Left lung (tissue), 10 donors: ENCODE results near the gene RBFA. TPM values are rescaled to one million over a fixed set of nuclear protein-coding genes. Genes with fewer than 3 reads are reported as not detected.

Source experiments
- ATAC-seq: fragments of 200-7000 bp; cut with Tn5 transposase; one replicate; pipeline ENCODE4 v1.9.1; 2020; ENCODE audit warnings: moderate library complexity
- DNase-seq, 4 donors: peaks; one replicate each; pipeline ENCODE4 v3.0.0-alpha.2; 2013 to 2020
- H3K27ac ChIP-seq, 2 donors: fragments of 200-600 bp; sonication (generic) in 1 of 2; one replicate each; pipeline versions ENCODE4 v1.5.0 to v1.8.0; 2020 to 2021
- H3K27me3 ChIP-seq, 2 donors: fragments of 200-600 bp; sonication (generic) in 1 of 2; one replicate each; pipeline versions ENCODE4 v1.5.0 to v1.8.0; 2020 to 2021
- H3K36me3 ChIP-seq, 2 donors: fragments of 200-600 bp; sonication (generic) in 1 of 2; one replicate each; pipeline versions ENCODE4 v1.5.0 to v1.8.0; 2020 to 2021
- H3K4me1 ChIP-seq, 2 donors: fragments of 200-600 bp; one replicate each; pipeline ENCODE4 v1.8.0; 2021
- H3K4me3 ChIP-seq, 2 donors: fragments of 200-600 bp; sonication (generic) in 1 of 2; one replicate each; pipeline versions ENCODE4 v1.5.0 to v1.8.0; 2020 to 2021; ENCODE audit warnings: mild to moderate bottlenecking in 1 of 2
- H3K9me3 ChIP-seq, 2 donors: fragments of 200-600 bp; sonication (generic) in 1 of 2; one replicate each; pipeline versions ENCODE4 v1.5.0 to v1.8.0; 2020 to 2021
- intact Hi-C, 2 donors: fragments of 100-400 bp; cut with DNase I; formaldehyde crosslinking; loops; one replicate each; pipeline versions ENCODE4 v1.11.2 to v1.14.2; 2022
- polyA plus RNA-seq, 6 donors: library from polyadenylated mRNA; unstranded; fragments of 120-200 nt; gene quantifications; one replicate each; pipeline ENCODE4 v1.2.1, GENCODE V29; 2013; ENCODE audit not compliant: insufficient read length in 6 of 6
- total RNA-seq, 2 donors: library from RNA; stranded (reverse); fragmentation: NEBNext Ultra II Directional; extraction: Animal tissue kit (Norgen Biotek cat#: 25700); gene quantifications; one replicate each; pipeline ENCODE4 v1.2.1, GENCODE V29; 2021
- TF ChIP-seq, protein P1 (sequence below), 2 donors: fragments of 200-600 bp; sonication (generic) in 1 of 2; IDR thresholded peaks; one replicate each; pipeline versions ENCODE4 v1.5.0 to v1.8.0; 2021; ENCODE audit warnings: antibody characterized with exemption in 2 of 2
- donor health status: DM: no; HTN: yes; CAD: no.
- donor health status: DM: no; HTN: no; CAD: no.

The RBFA gene
- total and polyA plus RNA-seq, 8 donors = 18.7 to 47.4 (median 39.5) TPM

- intact Hi-C loops = no loop called here
- no peak for ATAC-seq
- TF ChIP-seq, protein P1, sequence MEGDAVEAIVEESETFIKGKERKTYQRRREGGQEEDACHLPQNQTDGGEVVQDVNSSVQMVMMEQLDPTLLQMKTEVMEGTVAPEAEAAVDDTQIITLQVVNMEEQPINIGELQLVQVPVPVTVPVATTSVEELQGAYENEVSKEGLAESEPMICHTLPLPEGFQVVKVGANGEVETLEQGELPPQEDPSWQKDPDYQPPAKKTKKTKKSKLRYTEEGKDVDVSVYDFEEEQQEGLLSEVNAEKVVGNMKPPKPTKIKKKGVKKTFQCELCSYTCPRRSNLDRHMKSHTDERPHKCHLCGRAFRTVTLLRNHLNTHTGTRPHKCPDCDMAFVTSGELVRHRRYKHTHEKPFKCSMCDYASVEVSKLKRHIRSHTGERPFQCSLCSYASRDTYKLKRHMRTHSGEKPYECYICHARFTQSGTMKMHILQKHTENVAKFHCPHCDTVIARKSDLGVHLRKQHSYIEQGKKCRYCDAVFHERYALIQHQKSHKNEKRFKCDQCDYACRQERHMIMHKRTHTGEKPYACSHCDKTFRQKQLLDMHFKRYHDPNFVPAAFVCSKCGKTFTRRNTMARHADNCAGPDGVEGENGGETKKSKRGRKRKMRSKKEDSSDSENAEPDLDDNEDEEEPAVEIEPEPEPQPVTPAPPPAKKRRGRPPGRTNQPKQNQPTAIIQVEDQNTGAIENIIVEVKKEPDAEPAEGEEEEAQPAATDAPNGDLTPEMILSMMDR (IDR thresholded peaks at IDR 0.05) = no peak
- Histone ChIP-seq H3K27ac (no peak overlapping the region), H3K27me3 (no peaks in the 10 kb centered on the region), H3K36me3 (no peaks in the 10 kb centered on the region), H3K4me1 (no peaks in the 10 kb centered on the region), H3K4me3 (no peak overlapping the region), H3K9me3 (peaks cover 0 to 69% of the 10 kb centered on the region in 2 donors)
- DNase-seq = no peak
These were observed 25.7 kb downstream of the RBFA start for GRCh38 chr18:80059945-80060344.

DNA sequence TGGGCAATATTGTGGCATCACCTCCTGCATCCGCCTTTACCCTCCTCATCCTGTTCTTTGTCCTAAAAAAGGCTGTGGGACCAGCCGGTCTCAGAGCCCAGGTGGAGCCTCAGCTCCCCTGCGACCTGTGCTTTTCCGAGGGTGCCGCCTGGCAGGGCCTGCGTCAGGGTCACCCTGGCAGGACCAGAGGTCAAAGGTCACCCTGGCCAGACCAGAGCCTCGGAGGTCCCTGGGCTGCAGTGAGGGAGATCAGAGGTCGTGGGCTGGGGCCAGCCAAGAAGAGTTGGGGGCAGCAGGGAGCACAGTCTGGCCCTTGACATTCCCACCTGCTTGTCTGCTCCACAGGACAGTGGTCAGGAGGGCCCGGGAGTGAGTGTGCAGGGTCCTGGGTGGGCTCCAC, 31.5 kb downstream of the RBFA start:
- H3K4me1 ChIP-seq = no peaks in the 10 kb centered on the region
- intact Hi-C loops = no loop called here
- no peak overlapping the region for H3K4me3 ChIP-seq
- TF ChIP-seq, protein P1 (IDR thresholded peaks at IDR 0.05) = no peak
- no peaks in the 10 kb centered on the region for H3K36me3 ChIP-seq
- ATAC-seq = no peak
- H3K27ac ChIP-seq = no peak overlapping the region
- peaks cover 0 to 24% of the 10 kb centered on the region in 2 donors for H3K9me3 ChIP-seq
- no peaks in the 10 kb centered on the region for H3K27me3 ChIP-seq
- no peak for DNase-seq

DNA sequence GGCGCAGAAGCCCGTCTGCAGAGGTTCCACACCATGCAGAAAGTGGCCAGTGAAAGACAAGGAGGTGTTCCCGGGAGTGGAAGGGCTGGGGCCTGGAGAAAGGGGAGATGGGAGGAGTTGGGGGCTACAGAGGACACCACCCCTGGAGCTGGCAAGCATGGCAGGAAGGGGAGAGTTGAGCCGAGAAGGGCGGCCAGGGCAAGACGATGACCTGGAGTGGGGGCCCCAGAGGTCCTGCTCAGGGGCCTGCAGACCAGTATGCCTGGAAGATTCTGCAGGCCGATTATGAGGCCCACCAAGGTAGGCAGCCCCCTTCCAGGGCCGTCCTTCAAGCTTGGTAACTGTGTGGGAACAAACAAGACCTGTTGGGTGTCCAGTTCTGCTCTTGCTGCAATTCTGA, 33.1 kb downstream of the RBFA start:
- H3K9me3 ChIP-seq = peaks cover 0 to 9% of the 10 kb centered on the region in 2 donors
- intact Hi-C loops = no loop called here
- DNase-seq = no peak
- no peaks in the 10 kb centered on the region for H3K36me3 ChIP-seq
- H3K4me1 ChIP-seq = no peaks in the 10 kb centered on the region
- H3K27ac ChIP-seq = no peak overlapping the region
- H3K4me3 ChIP-seq = no peak overlapping the region
- TF ChIP-seq, protein P1 (IDR thresholded peaks at IDR 0.05) = no peak
- ATAC-seq = no peak
- no peaks in the 10 kb centered on the region for H3K27me3 ChIP-seq

- ATAC-seq (no peak), DNase-seq (no peak)
These were observed 33.7 kb downstream of the RBFA start for GRCh38 chr18:80067897-80068296.

GRCh38 chr18:80068571-80069272, 34.5 kb downstream of the RBFA start:
- intact Hi-C loops = no loop called here
- TF ChIP-seq, protein P1 (IDR thresholded peaks at IDR 0.05) = no peak
- Histone ChIP-seq H3K4me3 (no peak overlapping the region), H3K9me3 (peaks cover 0 to 3% of the 10 kb centered on the region in 2 donors), H3K4me1 (no peaks in the 10 kb centered on the region), H3K27me3 (no peaks in the 10 kb centered on the region), H3K36me3 (no peaks in the 10 kb centered on the region), H3K27ac (no peak overlapping the region)
- ATAC-seq (no peak), DNase-seq (no peak)

More at GRCh38 chr18:80067897-80068296, 33.7 kb downstream of the RBFA start:
- Histone ChIP-seq H3K36me3 (no peaks in the 10 kb centered on the region), H3K27ac (no peak overlapping the region), H3K27me3 (no peaks in the 10 kb centered on the region), H3K9me3 (peaks cover 0 to 3% of the 10 kb centered on the region in 2 donors), H3K4me3 (no peak overlapping the region), H3K4me1 (no peaks in the 10 kb centered on the region)
- TF ChIP-seq, protein P1 (IDR thresholded peaks at IDR 0.05) = no peak
- intact Hi-C loops = no loop called here
